Urothelium cell line (cell line): ENCODE measurements around the gene TNFAIP8L3.
"Not testable (repeated sequence)": the region's sequence is repeated elsewhere in the genome, so short reads cannot be mapped to it uniquely, and the experiment has no call there.

Experiments used
- DNase-seq: peaks from one replicate; pipeline ENCODE4 v3.0.0; 2011; ENCODE audit warnings: low spot score, mixed read lengths
- FAIRE-seq: peaks from 2 replicates; lab custom pipeline; 2011; peaks lifted over from hg19 to GRCh38; lab: Jason Lieb, UNC

The TNFAIP8L3 gene

GRCh38 chr15:51094606-51095569 is at the start of gene TNFAIP8L3:
Gene TNFAIP8L3, minus strand, starts transcription at chr15:51094906. Its CDS starts 311 bp downstream, at chr15:51094595.
- DNase-seq (peak; percentile 23), FAIRE-seq (no peak)

- DNase-seq = peak; percentile 57
- FAIRE-seq = no peak
Observed at GRCh38 chr15:51144021-51144532, 49.4 kb upstream of the TNFAIP8L3 start.

- FAIRE-seq, DNase-seq: not testable (repeated sequence)
Observed at GRCh38 chr15:51140347-51140746, 45.6 kb upstream of the TNFAIP8L3 start.

- FAIRE-seq = no peak
- DNase-seq = no peak
Observed at GRCh38 chr15:51139091-51139490, 44.4 kb upstream of the TNFAIP8L3 start.

GRCh38 chr15:51137880-51138430 is 43.2 kb upstream of the TNFAIP8L3 start:
- DNase-seq (no peak), FAIRE-seq (no peak)

- no peak for DNase-seq
- FAIRE-seq = no peak
Observed at GRCh38 chr15:51137024-51137423, 42.3 kb upstream of the TNFAIP8L3 start.

GRCh38 chr15:51135276-51135675 is 40.6 kb upstream of the TNFAIP8L3 start:
- DNase-seq (no peak), FAIRE-seq (no peak)

- FAIRE-seq = no peak
- DNase-seq = no peak
Observed at GRCh38 chr15:51134416-51135199, 39.9 kb upstream of the TNFAIP8L3 start.

GRCh38 chr15:51133140-51133765 is 38.5 kb upstream of the TNFAIP8L3 start:
- FAIRE-seq (no peak), DNase-seq (no peak)

- FAIRE-seq (no peak), DNase-seq (peak; percentile 57)
Observed at GRCh38 chr15:51132384-51133139, 37.9 kb upstream of the TNFAIP8L3 start.

GRCh38 chr15:51131596-51132290 is 37.0 kb upstream of the TNFAIP8L3 start:
- no peak for DNase-seq
- FAIRE-seq = no peak

- DNase-seq = no peak
Observed at GRCh38 chr15:51130344-51130743, 35.6 kb upstream of the TNFAIP8L3 start.

GRCh38 chr15:51129535-51130188 is 35.0 kb upstream of the TNFAIP8L3 start:
- FAIRE-seq (no peak), DNase-seq (no peak)

More at GRCh38 chr15:51130344-51130743, 35.6 kb upstream of the TNFAIP8L3 start:
- FAIRE-seq = no peak

GRCh38 chr15:51128701-51129100 is 34.0 kb upstream of the TNFAIP8L3 start:
- no peak for FAIRE-seq

GRCh38 chr15:51126842-51127241 is 32.1 kb upstream of the TNFAIP8L3 start:
- no peak for DNase-seq
- FAIRE-seq = no peak

More at GRCh38 chr15:51128701-51129100, 34.0 kb upstream of the TNFAIP8L3 start:
- DNase-seq = no peak

GRCh38 chr15:51123002-51123401 is 28.3 kb upstream of the TNFAIP8L3 start:
- not testable (repeated sequence) for FAIRE-seq, DNase-seq

GRCh38 chr15:51121631-51122225 is 27.0 kb upstream of the TNFAIP8L3 start:
- no peak for DNase-seq
- no peak for FAIRE-seq

- FAIRE-seq = no peak
- DNase-seq = peak; percentile 81
Observed at GRCh38 chr15:51121118-51121517, 26.4 kb upstream of the TNFAIP8L3 start.
